Activated CD8-positive, alpha-beta memory T cell treated with anti-CD3 and anti-CD28 coated beads, Interleukin-2, amount 10 ng/mL, durations not matched to agents 7 days and 5 days (primary cell): ENCODE results near the gene FOXP2. TPM values are rescaled to one million over a fixed set of nuclear protein-coding genes. Genes with fewer than 3 reads are reported as not detected.

Source experiments
- ATAC-seq: fragments of 150-1000 bp; cut with Tn5 transposase; one replicate; pipeline ENCODE4 v1.10.0; 2021; ENCODE audit warnings: moderate library complexity
- CTCF ChIA-PET: fragments of 350-600 bp; sonication (Branson Sonifier 250); formaldehyde crosslinking; loops from one replicate; lab custom pipeline; 2021; ENCODE audit warnings: antibody characterized with exemption; lab: Charles Lee
- DNase-seq: peaks from one replicate; pipeline ENCODE4 v3.0.0-alpha.2; 2020
- H3K27ac Mint-ChIP-seq: one replicate; pipeline ENCODE4 v1.8.0; 2021; ENCODE audit warnings: mild to moderate bottlenecking, mixed read lengths
- H3K27me3 Mint-ChIP-seq: one replicate; pipeline ENCODE4 v1.8.0; 2021; ENCODE audit warnings: mixed read lengths
- H3K36me3 Mint-ChIP-seq: one replicate; pipeline ENCODE4 v1.8.0; 2021; ENCODE audit warnings: mild to moderate bottlenecking, mixed read lengths
- H3K4me1 Mint-ChIP-seq: one replicate; pipeline ENCODE4 v1.8.0; 2021; ENCODE audit warnings: mixed read lengths
- H3K4me3 Mint-ChIP-seq: one replicate; pipeline ENCODE4 v1.8.0; 2021; ENCODE audit warnings: mild to moderate bottlenecking, moderate library complexity, mixed read lengths
- H3K9me3 Mint-ChIP-seq: one replicate; pipeline ENCODE4 v1.8.0; 2022; ENCODE audit warnings: low read depth, mixed read lengths
- total RNA-seq, 2 experiments: library from RNA; stranded (reverse); gene quantifications; one replicate each; pipeline ENCODE4 v1.2.3, GENCODE V29; 2021

Gene FOXP2
- total RNA-seq, 2 experiments from 2014 or later, result 0.28 TPM; not detected in 1

GRCh38 chr7:114413761-114414155, 857 bp upstream of the FOXP2 start:
- Mint-ChIP-seq H3K27ac (no peak overlapping the region), H3K9me3 (no peaks in the 10 kb centered on the region), H3K36me3 (no peaks in the 10 kb centered on the region), H3K4me1 (no peaks in the 10 kb centered on the region), H3K4me3 (no peak overlapping the region), H3K27me3 (peaks cover 3% of the 10 kb centered on the region)
- DNase-seq (no peak), ATAC-seq (no peak)
- CTCF ChIA-PET, result no interaction called here

DNA sequence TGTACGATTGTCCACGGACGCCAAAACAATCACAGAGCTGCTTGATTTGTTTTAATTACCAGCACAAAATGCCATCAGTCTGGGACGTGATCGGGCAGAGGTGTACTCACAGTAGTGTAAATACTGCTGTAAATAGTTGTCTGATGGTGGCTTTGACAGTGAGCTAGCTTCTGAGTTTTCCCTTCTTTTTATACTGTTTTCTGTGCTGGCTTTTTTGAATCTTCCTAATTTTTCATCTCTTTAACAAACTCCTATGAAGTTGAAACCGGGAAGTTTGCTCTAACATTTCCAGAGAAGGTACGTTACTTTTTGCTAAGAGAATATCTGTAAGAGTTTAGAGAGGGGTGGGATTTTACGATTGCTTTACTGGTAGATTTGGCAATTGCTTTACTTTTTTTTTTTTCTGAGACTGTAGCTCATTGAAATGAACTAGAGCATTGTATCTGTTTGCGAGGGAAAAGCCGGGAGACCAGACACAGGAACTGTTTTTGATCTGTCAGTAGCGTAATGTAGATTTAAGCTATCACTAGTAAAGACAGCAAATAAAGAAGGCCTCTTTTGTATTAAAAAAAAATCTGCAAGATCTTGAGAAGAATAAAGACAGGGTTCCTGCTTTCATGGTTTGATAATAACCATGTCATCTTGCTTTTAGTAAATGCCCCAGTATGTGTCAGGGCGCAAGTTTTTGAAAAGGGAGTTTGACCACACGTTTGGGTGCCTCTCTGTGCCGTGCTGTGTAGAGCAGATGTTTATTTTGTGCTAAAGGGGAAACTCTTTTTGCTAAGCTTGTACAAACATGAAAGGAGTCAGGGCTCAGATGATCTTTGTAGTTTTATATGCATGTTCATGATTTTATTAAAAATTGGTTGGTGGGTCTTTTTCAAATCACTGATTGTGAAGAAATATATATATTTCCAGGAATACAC, 712 bp downstream of the FOXP2 start:
- H3K27me3 Mint-ChIP-seq, result peaks cover 3% of the 10 kb centered on the region
- H3K36me3 Mint-ChIP-seq, result no peaks in the 10 kb centered on the region
- CTCF ChIA-PET, result no interaction called here
- no peaks in the 10 kb centered on the region for H3K4me1 Mint-ChIP-seq
- H3K27ac Mint-ChIP-seq, result no peak overlapping the region
- DNase-seq (no peak), ATAC-seq (no peak)
- H3K4me3 Mint-ChIP-seq, result no peak overlapping the region
- no peaks in the 10 kb centered on the region for H3K9me3 Mint-ChIP-seq

DNA sequence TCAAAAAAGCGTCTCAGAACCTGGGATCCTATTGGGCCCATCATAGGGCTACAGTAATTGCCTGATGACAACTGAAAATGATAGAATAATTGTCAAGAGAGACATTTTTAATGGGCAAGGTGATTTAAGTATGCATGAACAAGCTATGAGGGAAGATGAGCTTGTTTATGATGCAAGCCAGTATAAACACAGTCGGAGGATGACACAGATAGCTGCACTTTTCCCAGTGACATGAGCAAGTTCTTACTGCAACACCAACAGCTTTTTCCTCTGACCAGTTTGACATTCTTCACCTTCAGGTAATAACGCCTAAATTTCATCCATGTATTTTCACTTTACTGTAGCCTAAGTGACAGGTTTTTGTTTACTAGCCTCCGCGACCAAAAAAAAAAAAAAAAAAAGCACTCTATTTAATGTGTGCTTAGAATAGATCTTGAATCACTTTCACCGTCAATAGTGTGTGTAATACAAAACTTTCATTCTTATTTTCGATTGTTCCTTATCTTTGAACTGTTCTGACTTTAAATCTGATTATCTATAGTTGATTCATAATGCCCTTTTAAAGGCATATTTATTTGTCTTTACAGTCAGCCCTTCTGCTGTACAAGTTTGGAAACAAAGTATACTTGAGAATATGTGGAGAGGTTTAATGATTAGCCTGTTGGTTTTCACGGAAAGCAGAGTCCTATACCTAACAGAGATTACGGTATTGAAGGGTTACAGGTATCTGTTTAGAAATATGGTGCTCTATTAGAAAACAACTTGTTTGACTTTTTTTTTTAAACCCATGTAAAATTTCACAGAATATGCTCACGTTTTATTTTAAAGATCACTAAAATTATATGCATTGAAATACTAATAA, 1.7 kb downstream of the FOXP2 start:
- H3K4me3 Mint-ChIP-seq, result no peak overlapping the region
- peaks cover 3% of the 10 kb centered on the region for H3K27me3 Mint-ChIP-seq
- no peaks in the 10 kb centered on the region for H3K9me3 Mint-ChIP-seq
- CTCF ChIA-PET, result no interaction called here
- DNase-seq (no peak), ATAC-seq (no peak)
- H3K27ac Mint-ChIP-seq, result no peak overlapping the region
- no peaks in the 10 kb centered on the region for H3K36me3 Mint-ChIP-seq
- H3K4me1 Mint-ChIP-seq, result no peaks in the 10 kb centered on the region

DNA sequence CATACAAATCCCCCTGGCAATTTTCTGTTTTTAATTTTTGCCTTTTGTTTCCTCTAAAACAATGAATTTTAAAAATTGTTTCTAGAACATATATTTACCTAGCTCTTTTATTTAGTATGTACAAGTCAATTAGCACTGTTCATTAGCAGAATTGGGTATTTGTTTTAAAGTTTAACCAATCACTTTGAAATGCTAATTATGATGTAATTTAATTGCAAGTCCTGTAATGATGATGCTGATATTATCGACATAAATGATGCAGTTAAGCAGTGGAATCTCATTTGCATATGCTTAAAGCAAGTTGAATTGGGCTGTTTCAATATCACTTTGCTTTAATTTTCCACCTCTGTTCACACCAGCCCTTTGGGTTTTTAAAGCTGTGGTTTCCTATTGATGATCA, 2.7 kb downstream of the FOXP2 start:
- Mint-ChIP-seq H3K9me3 (no peaks in the 10 kb centered on the region), H3K36me3 (no peaks in the 10 kb centered on the region), H3K4me3 (no peak overlapping the region), H3K27ac (no peak overlapping the region), H3K4me1 (no peaks in the 10 kb centered on the region), H3K27me3 (no peaks in the 10 kb centered on the region)
- DNase-seq (no peak), ATAC-seq (no peak)
- CTCF ChIA-PET, result no interaction called here

- no peak for ATAC-seq
- H3K4me1 Mint-ChIP-seq, result no peaks in the 10 kb centered on the region
Measured at GRCh38 chr7:114418117-114418516, 3.5 kb downstream of the FOXP2 start.

DNA sequence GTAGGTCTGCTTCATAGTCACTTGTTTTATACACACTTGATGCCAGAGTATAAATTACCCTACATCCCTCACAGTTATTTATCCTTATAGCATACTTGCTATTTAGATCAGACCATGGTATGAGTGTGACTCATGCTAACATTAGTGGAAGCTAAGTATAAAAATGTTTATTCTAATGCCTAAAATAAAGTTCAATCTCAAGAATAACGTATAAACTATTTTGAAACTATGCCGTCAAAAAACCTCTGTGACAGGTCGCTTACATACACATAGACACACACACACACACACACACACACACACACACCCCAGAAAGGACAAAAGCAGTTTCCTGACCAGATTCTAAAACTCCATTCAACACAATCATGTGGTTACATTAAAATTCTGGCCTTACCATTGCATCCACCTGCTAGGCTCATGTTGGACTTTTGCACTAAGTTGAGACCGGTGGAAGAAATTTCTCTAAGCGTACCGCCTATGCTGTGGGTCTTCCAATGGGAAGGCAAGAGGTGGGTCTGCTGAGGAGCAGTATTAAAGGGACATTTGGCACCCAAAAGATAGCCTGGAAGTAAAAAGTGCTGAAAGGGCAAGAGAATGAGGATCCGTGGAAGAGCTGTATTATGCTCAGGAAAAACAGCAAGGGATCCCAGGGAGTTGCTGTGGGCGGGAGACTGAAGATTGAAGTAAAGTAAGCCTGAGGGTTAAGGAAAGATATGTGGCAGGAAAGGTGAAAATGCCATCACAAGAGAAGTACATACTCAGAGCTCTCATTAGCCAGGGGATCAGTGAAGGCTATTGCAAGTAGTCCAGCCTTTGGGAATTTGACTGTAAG, 5.0 kb downstream of the FOXP2 start:
- no peak overlapping the region for H3K27ac Mint-ChIP-seq
- H3K9me3 Mint-ChIP-seq, result no peaks in the 10 kb centered on the region
- no peak for DNase-seq
- H3K4me1 Mint-ChIP-seq, result no peaks in the 10 kb centered on the region
- CTCF ChIA-PET, result no interaction called here
- no peaks in the 10 kb centered on the region for H3K36me3 Mint-ChIP-seq
- no peak overlapping the region for H3K4me3 Mint-ChIP-seq
- ATAC-seq, result no peak
- no peaks in the 10 kb centered on the region for H3K27me3 Mint-ChIP-seq

More at GRCh38 chr7:114418117-114418516, 3.5 kb downstream of the FOXP2 start:
- H3K27ac Mint-ChIP-seq, result no peak overlapping the region
- CTCF ChIA-PET, result no interaction called here
- no peak overlapping the region for H3K4me3 Mint-ChIP-seq
- no peak for DNase-seq
- no peaks in the 10 kb centered on the region for H3K9me3 Mint-ChIP-seq
- H3K36me3 Mint-ChIP-seq, result no peaks in the 10 kb centered on the region
- H3K27me3 Mint-ChIP-seq, result no peaks in the 10 kb centered on the region

DNA sequence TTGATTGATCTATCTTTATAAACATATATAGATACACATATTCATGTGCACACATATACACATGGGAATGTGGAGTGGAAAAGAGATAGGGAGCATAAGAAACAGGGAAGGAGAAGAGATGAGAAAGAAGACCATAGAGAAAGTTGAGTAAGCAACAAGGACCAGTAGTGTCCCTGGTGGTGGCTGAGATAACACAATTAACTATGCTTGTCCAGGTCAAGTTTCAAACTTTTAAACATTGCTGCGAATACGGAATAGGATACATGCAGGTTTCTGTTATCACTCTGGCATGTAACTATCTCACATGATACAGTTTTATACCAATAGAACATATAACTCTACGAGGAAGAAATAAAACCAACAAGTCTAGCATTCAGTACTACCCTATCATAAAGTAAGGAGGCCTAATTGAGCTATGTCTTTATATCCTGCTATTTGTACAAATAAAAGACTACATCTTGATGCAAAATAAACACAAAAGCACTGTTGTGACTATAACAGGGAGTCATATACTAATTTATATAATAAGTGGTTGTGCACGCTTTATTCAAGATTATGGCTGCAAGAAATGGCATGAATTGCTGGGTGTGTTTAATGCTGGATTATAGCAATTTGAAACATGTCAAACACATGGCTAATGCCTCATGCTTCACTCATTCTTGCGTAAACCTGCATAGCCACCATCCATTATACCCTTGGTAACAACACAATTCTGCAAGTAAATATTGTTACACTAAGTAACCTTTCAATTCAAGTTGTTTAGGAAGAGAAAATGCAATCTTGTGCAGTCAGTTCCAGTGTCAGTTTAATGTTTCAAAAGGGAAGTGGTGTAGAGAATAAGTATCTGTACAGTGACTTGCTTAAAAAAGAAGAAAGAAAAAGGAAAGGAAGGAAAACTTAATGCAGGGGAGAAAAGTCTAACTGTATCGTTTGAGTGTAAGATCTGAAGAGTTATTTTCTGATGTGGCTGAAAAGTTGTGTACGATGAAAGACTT, 8.2 kb downstream of the FOXP2 start:
- Mint-ChIP-seq H3K4me1 (no peaks in the 10 kb centered on the region), H3K9me3 (no peaks in the 10 kb centered on the region), H3K27me3 (no peaks in the 10 kb centered on the region), H3K4me3 (no peak overlapping the region), H3K36me3 (no peaks in the 10 kb centered on the region), H3K27ac (no peak overlapping the region)
- DNase-seq, result no peak
- no peak for ATAC-seq
- CTCF ChIA-PET, result no interaction called here

DNA sequence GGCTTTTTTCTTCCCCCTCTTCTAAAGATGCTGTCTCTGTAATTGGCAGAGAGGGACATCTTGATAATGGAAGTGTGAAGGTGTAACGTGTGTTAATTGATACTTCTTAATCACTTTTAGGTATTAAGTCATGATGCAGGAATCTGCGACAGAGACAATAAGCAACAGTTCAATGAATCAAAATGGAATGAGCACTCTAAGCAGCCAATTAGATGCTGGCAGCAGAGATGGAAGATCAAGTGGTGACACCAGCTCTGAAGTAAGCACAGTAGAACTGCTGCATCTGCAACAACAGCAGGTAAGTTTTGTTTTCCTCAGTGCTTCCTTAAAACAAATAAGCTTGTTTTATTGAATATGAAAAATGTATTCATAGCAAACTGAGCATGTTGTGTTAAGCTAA, 11.8 kb downstream of the FOXP2 start:
- no peaks in the 10 kb centered on the region for H3K27me3 Mint-ChIP-seq
- DNase-seq (no peak), ATAC-seq (no peak)
- H3K9me3 Mint-ChIP-seq, result no peaks in the 10 kb centered on the region
- no peak overlapping the region for H3K27ac Mint-ChIP-seq
- no peaks in the 10 kb centered on the region for H3K4me1 Mint-ChIP-seq
- H3K4me3 Mint-ChIP-seq, result no peak overlapping the region
- no peaks in the 10 kb centered on the region for H3K36me3 Mint-ChIP-seq
- CTCF ChIA-PET, result no interaction called here

- H3K27ac Mint-ChIP-seq, result no peak overlapping the region
- H3K4me3 Mint-ChIP-seq, result no peak overlapping the region
- no peaks in the 10 kb centered on the region for H3K36me3 Mint-ChIP-seq
- no peaks in the 10 kb centered on the region for H3K9me3 Mint-ChIP-seq
- CTCF ChIA-PET, result no interaction called here
- H3K4me1 Mint-ChIP-seq, result no peaks in the 10 kb centered on the region
- DNase-seq (no peak), ATAC-seq (no peak)
- no peaks in the 10 kb centered on the region for H3K27me3 Mint-ChIP-seq
Measured at GRCh38 chr7:114426824-114427223, 12.2 kb downstream of the FOXP2 start.

DNA sequence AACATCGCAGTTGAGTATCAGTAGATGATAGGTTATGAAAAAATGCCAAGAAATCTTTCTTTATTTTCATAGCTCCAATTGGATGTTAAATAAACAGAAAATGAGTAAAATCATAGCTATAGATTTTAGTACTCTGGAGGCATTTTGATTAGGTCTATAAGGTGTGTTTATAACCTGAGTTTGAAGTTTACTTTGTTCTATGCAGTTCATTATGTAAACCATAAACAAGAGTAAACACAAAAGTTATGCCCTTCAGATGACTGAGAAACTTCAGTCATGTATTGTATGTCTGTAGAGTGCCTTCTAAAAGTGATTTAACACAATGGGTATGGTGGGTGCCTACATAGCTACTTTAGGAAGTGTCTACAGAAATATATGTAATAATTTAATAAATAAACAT, 13.6 kb downstream of the FOXP2 start:
- ATAC-seq, result no peak
- H3K9me3 Mint-ChIP-seq, result no peaks in the 10 kb centered on the region
- no peaks in the 10 kb centered on the region for H3K36me3 Mint-ChIP-seq
- no peaks in the 10 kb centered on the region for H3K4me1 Mint-ChIP-seq
- no peak for DNase-seq
- no peaks in the 10 kb centered on the region for H3K27me3 Mint-ChIP-seq
- CTCF ChIA-PET, result no interaction called here
- no peak overlapping the region for H3K4me3 Mint-ChIP-seq
- H3K27ac Mint-ChIP-seq, result no peak overlapping the region

GRCh38 chr7:114431189-114431588, 16.6 kb downstream of the FOXP2 start:
- Mint-ChIP-seq H3K4me1 (no peaks in the 10 kb centered on the region), H3K27ac (no peak overlapping the region), H3K9me3 (no peaks in the 10 kb centered on the region), H3K36me3 (no peaks in the 10 kb centered on the region), H3K4me3 (no peak overlapping the region), H3K27me3 (no peaks in the 10 kb centered on the region)
- DNase-seq (no peak), ATAC-seq (no peak)
- CTCF ChIA-PET, result no interaction called here

- H3K4me1 Mint-ChIP-seq, result no peaks in the 10 kb centered on the region
- CTCF ChIA-PET, result no interaction called here
- no peak overlapping the region for H3K27ac Mint-ChIP-seq
- no peaks in the 10 kb centered on the region for H3K36me3 Mint-ChIP-seq
- ATAC-seq (no peak), DNase-seq (no peak)
- H3K27me3 Mint-ChIP-seq, result no peaks in the 10 kb centered on the region
- H3K9me3 Mint-ChIP-seq, result no peaks in the 10 kb centered on the region
- H3K4me3 Mint-ChIP-seq, result no peak overlapping the region
Measured at GRCh38 chr7:114432061-114432460, 17.4 kb downstream of the FOXP2 start.
